Chondrocyte (in vitro differentiated cells): ENCODE measurements around the gene MAP3K13. TPM values are rescaled to one million over a fixed set of nuclear protein-coding genes. Genes with fewer than 3 reads are reported as not detected.

Source experiments
- DNase-seq: peaks from one replicate; pipeline ENCODE4 v3.0.0; 2021; ENCODE audit warnings: mixed read lengths, low spot score
- H3K27ac Mint-ChIP-seq: one replicate; pipeline ENCODE4 v1.8.0; 2021; ENCODE audit warnings: mild to moderate bottlenecking, moderate library complexity, mixed read lengths; ENCODE audit not compliant: unreplicated experiment
- H3K27me3 Mint-ChIP-seq: 2 replicates; pipeline ENCODE4 v1.8.0; 2021; ENCODE audit warnings: low read depth, mixed read lengths
- H3K36me3 Mint-ChIP-seq: 2 replicates; pipeline ENCODE4 v1.8.0; 2021; ENCODE audit warnings: low read depth, mixed read lengths
- H3K4me1 Mint-ChIP-seq: 2 replicates; pipeline ENCODE4 v1.8.0; 2021; ENCODE audit warnings: low read depth, mild to moderate bottlenecking, mixed read lengths
- H3K4me3 Mint-ChIP-seq: one replicate; pipeline ENCODE4 v1.8.0; 2021; ENCODE audit warnings: mild to moderate bottlenecking, moderate library complexity, mixed read lengths; ENCODE audit not compliant: unreplicated experiment
- H3K9me3 Mint-ChIP-seq: 2 replicates; pipeline ENCODE4 v1.8.0; 2021; ENCODE audit warnings: low read depth, mixed read lengths
- total RNA-seq: library from RNA; stranded (reverse); gene quantifications from 3 replicates; pipeline ENCODE4 v1.2.1, GENCODE V29; 2021
- TF ChIP-seq, protein P1 (sequence below): fragments of 200-600 bp; sonication (generic); IDR thresholded peaks from 2 replicates; pipeline ENCODE4 v1.5.0; 2021; ENCODE audit warnings: antibody characterized with exemption, mild to moderate bottlenecking, moderate library complexity

Gene MAP3K13
- total RNA-seq, 1 donor from 2014 or later = 18.2 TPM

DNA sequence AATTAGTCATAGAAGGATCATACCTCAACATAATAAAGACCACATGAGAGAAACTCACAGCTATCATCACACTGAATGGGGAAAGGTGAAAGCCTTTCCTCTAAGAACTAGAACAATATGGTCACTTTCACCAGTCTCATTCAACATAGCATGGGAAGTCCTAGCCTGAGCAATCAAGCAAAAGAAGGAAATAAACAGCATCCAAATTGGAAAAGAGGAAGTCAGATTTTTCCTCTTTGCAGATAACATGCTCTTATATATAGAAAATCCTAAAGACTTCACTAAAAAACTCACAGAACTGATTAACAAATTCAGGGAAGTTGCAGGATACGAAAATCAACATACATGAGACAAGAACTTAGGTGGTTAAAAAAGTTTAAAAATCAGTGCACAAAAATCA lies 24.7 kb downstream of the MAP3K13 start:
- TF ChIP-seq, protein P1, sequence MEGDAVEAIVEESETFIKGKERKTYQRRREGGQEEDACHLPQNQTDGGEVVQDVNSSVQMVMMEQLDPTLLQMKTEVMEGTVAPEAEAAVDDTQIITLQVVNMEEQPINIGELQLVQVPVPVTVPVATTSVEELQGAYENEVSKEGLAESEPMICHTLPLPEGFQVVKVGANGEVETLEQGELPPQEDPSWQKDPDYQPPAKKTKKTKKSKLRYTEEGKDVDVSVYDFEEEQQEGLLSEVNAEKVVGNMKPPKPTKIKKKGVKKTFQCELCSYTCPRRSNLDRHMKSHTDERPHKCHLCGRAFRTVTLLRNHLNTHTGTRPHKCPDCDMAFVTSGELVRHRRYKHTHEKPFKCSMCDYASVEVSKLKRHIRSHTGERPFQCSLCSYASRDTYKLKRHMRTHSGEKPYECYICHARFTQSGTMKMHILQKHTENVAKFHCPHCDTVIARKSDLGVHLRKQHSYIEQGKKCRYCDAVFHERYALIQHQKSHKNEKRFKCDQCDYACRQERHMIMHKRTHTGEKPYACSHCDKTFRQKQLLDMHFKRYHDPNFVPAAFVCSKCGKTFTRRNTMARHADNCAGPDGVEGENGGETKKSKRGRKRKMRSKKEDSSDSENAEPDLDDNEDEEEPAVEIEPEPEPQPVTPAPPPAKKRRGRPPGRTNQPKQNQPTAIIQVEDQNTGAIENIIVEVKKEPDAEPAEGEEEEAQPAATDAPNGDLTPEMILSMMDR = no peak
- Mint-ChIP-seq H3K27me3 (no peaks in the 10 kb centered on the region), H3K9me3 (peaks cover 7% of the 10 kb centered on the region), H3K27ac (no peak overlapping the region), H3K4me3 (no peak overlapping the region), H3K36me3 (no peaks in the 10 kb centered on the region), H3K4me1 (no peaks in the 10 kb centered on the region)
- no peak for DNase-seq

DNA sequence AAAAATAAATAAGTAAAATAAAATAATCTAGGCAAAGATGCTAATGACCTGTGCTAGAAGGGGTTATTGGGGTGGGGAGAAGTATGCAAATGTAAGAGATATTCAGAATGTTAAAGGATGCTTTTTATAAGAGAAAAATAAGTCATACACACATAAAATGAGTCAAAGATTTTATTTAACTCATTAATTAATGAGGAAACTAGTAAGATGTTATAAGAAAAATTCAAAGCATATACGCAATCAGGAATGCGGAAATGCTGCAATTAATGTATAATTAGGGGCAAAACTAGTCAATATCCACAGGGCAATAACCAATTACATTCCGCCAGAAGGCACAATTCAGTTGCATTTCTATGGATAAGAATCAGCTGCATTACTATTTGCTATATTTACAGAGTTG lies 30.1 kb downstream of the MAP3K13 start:
- DNase-seq = no peak
- Mint-ChIP-seq H3K36me3 (peaks cover 1% of the 10 kb centered on the region), H3K4me1 (no peaks in the 10 kb centered on the region), H3K9me3 (no peaks in the 10 kb centered on the region), H3K27ac (no peak overlapping the region), H3K27me3 (no peaks in the 10 kb centered on the region), H3K4me3 (no peak overlapping the region)
- TF ChIP-seq, protein P1 = no peak

DNA sequence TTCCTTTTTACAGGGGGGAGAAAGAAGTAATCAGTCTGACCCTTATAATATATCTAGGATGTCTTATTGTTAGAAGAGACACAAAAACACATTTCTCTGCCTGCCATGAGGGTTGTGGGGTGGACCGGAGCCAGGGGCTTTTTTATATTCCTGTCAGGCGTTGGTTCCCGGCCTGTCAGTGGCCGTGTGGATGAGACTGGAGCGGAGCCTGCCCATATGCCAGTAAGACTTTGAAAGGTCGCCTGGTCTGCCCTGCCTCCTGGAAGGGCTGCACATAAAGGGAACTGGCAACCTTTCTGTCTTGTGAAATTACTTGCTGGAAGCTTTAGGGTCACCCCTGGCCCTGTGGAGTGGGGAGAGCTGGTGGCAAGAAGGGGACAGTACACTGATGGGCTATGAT lies 34.7 kb downstream of the MAP3K13 start:
- Mint-ChIP-seq H3K36me3 (peaks cover 1% of the 10 kb centered on the region), H3K27ac (no peak overlapping the region), H3K9me3 (no peaks in the 10 kb centered on the region), H3K27me3 (no peaks in the 10 kb centered on the region), H3K4me3 (no peak overlapping the region), H3K4me1 (no peaks in the 10 kb centered on the region)
- TF ChIP-seq, protein P1 = no peak
- DNase-seq = no peak

DNA sequence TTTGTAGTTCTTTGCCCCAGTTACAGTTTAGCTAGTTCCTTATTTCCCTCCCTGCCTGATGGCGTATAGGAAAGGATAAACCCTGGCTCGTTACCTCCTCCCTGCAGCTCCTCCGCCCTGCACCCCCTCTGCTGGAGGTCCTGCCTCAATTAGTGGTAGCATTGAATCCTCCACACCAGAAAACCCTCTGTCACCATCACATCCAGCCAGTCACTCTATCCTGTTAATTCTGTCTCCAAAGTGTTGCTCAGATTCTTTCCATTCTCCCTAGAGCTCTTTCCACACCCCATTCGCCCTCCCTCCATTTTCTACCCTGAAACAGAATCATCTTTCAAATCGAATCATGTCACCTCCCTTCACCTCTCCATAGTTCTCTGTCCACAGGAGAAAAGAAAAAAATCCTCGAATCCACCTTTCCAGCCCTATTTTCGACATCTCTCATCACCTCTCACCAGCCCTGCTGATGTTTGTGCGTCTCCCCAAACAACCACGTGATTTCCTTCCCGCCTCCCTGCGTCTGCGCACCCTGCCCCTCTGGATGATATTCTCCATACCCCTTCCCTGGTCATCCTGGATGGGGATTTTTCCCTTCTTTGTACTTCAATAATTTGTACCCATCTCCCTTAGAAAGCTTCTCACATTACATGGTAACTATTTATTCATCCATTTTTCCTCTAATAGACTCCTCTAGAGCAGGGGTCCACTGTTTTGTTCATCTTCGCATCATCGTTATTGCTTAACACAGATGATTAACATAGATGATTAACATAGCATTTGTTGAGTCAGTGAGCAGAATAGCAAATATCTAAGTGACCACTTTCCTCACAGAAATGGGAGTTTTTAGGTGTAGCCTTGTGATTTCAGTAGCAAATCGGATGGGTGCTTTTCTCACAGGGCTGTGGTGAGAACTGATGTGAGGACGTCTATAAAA lies 37.1 kb downstream of the MAP3K13 start:
- Mint-ChIP-seq H3K27me3 (no peaks in the 10 kb centered on the region), H3K9me3 (no peaks in the 10 kb centered on the region), H3K36me3 (no peaks in the 10 kb centered on the region), H3K4me1 (no peaks in the 10 kb centered on the region), H3K4me3 (no peak overlapping the region), H3K27ac (no peak overlapping the region)
- DNase-seq = no peak
- TF ChIP-seq, protein P1 = no peak

DNA sequence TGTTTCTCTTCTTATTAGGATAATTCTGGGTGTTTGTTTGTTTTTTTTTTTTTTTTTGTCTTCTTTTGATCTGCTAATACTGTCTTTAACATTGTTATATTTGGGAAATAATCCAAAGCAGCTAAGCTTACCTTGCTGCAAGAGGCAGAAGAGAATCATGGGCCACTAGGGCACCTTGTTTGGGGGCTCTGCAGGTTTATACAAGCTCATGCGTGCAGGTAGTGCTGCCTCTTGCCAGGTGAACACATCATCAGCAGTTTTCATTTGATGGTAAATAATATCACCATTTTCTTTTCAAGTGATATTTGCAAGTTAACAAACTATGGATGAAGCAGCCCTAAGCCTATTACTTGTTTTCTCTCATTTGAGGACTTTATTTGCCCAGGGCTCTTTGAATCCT lies 37.9 kb downstream of the MAP3K13 start:
- Mint-ChIP-seq H3K36me3 (no peaks in the 10 kb centered on the region), H3K4me3 (no peak overlapping the region), H3K27ac (no peak overlapping the region), H3K27me3 (no peaks in the 10 kb centered on the region), H3K9me3 (no peaks in the 10 kb centered on the region), H3K4me1 (no peaks in the 10 kb centered on the region)
- DNase-seq = no peak
- TF ChIP-seq, protein P1 = no peak
